ENCODE measurements around the gene CREB3.

CREB3 gene

DNA sequence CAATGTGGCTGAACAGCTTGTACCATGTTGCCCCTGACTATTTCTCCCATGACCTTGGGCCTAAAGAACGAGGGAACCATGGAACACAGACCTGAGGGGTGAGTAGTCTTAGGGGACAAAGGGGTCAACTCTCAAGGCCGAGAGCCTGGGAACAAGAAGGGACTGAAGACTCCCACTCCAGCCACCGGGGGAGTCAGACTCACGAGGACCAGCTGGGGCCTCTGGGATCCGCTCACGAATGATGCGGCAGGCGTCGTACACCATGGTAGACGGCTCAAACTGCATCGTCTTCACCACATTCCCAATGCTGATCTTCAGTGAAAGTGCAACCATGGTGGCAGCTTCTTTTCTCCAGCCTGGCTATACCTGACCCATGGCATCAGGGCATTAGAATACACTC lies 7.1 kb upstream of the CREB3 start:
- Histone ChIP-seq H2AFZ (ENCODE audit: low read length) (no peak overlapping the region), H3K79me2 (ENCODE audit: low read length) (peaks cover 42% of the 10 kb centered on the region), H3K4me1 (ENCODE audit: low read length) (peaks cover 19% of the 10 kb centered on the region), H3K9ac (ENCODE audit: low read length) (no peak overlapping the region), H3K9me2 (replicated peaks; ENCODE audit: insufficient read depth, low read length) (no peaks in the 10 kb centered on the region), H3F3A (ENCODE audit: insufficient read depth, low read length) (no peaks in the 10 kb centered on the region), H4K20me1 (ENCODE audit: insufficient read depth, low read length) (no peaks in the 10 kb centered on the region), H3K9me3 (replicated peaks; ENCODE audit: insufficient read depth, low read length) (no peaks in the 10 kb centered on the region), H3K27me3 (replicated peaks; ENCODE audit: insufficient read depth, low read length) (no peaks in the 10 kb centered on the region), H3K27ac (ENCODE audit: low read length) (no peak overlapping the region), H3K4me2 (ENCODE audit: low read depth, low read length) (no peak overlapping the region), H3K36me3 (replicated peaks; ENCODE audit: insufficient read depth, low read length) (no peaks in the 10 kb centered on the region; the same call in 1 of the 2 replicates), H3K4me3 (ENCODE audit: low read length) (no peak overlapping the region)
- TF ChIP-seq EZH2phosphoT487 (IDR thresholded peaks at IDR 0.05; ENCODE audit: low read length) (no peak), EZH2 (optimal IDR thresholded peaks at IDR 0.05; ENCODE audit: low read depth, low read length) (no peak)
- TF ChIP-seq, protein P1, sequence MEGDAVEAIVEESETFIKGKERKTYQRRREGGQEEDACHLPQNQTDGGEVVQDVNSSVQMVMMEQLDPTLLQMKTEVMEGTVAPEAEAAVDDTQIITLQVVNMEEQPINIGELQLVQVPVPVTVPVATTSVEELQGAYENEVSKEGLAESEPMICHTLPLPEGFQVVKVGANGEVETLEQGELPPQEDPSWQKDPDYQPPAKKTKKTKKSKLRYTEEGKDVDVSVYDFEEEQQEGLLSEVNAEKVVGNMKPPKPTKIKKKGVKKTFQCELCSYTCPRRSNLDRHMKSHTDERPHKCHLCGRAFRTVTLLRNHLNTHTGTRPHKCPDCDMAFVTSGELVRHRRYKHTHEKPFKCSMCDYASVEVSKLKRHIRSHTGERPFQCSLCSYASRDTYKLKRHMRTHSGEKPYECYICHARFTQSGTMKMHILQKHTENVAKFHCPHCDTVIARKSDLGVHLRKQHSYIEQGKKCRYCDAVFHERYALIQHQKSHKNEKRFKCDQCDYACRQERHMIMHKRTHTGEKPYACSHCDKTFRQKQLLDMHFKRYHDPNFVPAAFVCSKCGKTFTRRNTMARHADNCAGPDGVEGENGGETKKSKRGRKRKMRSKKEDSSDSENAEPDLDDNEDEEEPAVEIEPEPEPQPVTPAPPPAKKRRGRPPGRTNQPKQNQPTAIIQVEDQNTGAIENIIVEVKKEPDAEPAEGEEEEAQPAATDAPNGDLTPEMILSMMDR (IDR thresholded peaks at IDR 0.05; ENCODE audit: low read length): no peak
- DNase-seq: no peak

DNA sequence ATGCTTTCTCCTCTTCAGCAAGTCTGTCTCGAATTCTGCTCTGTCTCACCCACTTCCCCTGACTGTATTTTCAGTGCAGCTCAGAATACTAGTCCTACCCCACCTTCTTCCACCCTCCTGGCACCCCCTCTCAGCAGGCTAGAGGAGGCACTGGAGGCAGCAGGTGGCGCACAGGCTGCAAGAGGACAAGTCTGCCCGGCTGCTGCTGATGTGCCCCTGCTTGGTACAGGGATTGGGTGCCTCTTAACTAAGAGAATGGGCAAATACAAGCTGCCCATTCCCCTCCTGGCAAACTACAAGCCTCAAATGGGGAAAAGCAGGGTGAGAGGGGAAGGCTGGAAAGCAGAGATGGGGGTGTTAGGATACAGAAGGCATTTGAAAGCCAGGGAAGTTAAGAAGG lies 5.5 kb upstream of the CREB3 start:
- H3K9ac ChIP-seq (ENCODE audit: low read length): no peak overlapping the region
- TF ChIP-seq EZH2 (optimal IDR thresholded peaks at IDR 0.05; ENCODE audit: low read depth, low read length) (no peak), EZH2phosphoT487 (IDR thresholded peaks at IDR 0.05; ENCODE audit: low read length) (no peak)
- TF ChIP-seq, protein P1 (IDR thresholded peaks at IDR 0.05; ENCODE audit: low read length): no peak
- no peak overlapping the region for H3K27ac ChIP-seq (ENCODE audit: low read length)
- no peaks in the 10 kb centered on the region for H4K20me1 ChIP-seq (ENCODE audit: insufficient read depth, low read length)
- no peak overlapping the region for H3K4me2 ChIP-seq (ENCODE audit: low read depth, low read length)
- H2AFZ ChIP-seq (ENCODE audit: low read length): no peak overlapping the region
- peaks cover 56% of the 10 kb centered on the region for H3K79me2 ChIP-seq (ENCODE audit: low read length)
- no peaks in the 10 kb centered on the region for H3K9me3 ChIP-seq (replicated peaks; ENCODE audit: insufficient read depth, low read length)
- no peaks in the 10 kb centered on the region; the same call in 1 of the 2 replicates for H3K36me3 ChIP-seq (replicated peaks; ENCODE audit: insufficient read depth, low read length)
- H3K9me2 ChIP-seq (replicated peaks; ENCODE audit: insufficient read depth, low read length): no peaks in the 10 kb centered on the region
- no peak overlapping the region for H3K4me3 ChIP-seq (ENCODE audit: low read length)
- H3K27me3 ChIP-seq (replicated peaks; ENCODE audit: insufficient read depth, low read length): no peaks in the 10 kb centered on the region
- DNase-seq: no peak
- peaks cover 10% of the 10 kb centered on the region; the same call in 1 of the 2 replicates for H3F3A ChIP-seq (ENCODE audit: insufficient read depth, low read length)
- peaks cover 28% of the 10 kb centered on the region for H3K4me1 ChIP-seq (ENCODE audit: low read length)

DNA sequence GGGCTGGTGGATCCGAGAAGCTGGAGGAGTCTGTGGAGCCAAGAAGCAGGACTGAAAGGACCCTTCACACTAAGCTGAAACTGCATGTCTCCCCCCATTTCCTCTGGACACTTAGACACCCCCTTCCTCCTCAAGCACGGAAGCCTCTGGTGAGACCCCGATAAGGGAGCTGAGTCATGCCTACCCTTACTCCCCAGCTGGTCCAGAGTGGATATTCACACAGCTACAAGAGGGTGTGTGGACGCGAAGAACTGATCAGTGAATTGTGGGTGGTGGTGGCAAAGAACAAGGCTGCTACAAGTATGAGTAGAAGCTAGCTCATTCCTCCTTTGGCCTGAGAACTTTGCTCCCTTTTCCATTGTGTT lies 4.8 kb upstream of the CREB3 start:
- H3K9me2 ChIP-seq (replicated peaks; ENCODE audit: insufficient read depth, low read length): no peaks in the 10 kb centered on the region
- peaks cover 15% of the 10 kb centered on the region; the same call in 1 of the 2 replicates for H3F3A ChIP-seq (ENCODE audit: insufficient read depth, low read length)
- H3K27me3 ChIP-seq (replicated peaks; ENCODE audit: insufficient read depth, low read length): no peaks in the 10 kb centered on the region
- H4K20me1 ChIP-seq (ENCODE audit: insufficient read depth, low read length): no peaks in the 10 kb centered on the region
- TF ChIP-seq, protein P1 (IDR thresholded peaks at IDR 0.05; ENCODE audit: low read length): no peak
- TF ChIP-seq EZH2phosphoT487 (IDR thresholded peaks at IDR 0.05; ENCODE audit: low read length) (no peak), EZH2 (optimal IDR thresholded peaks at IDR 0.05; ENCODE audit: low read depth, low read length) (no peak)
- no peak overlapping the region for H3K4me3 ChIP-seq (ENCODE audit: low read length)
- H3K79me2 ChIP-seq (ENCODE audit: low read length): peaks cover 56% of the 10 kb centered on the region
- peaks cover 28% of the 10 kb centered on the region for H3K4me1 ChIP-seq (ENCODE audit: low read length)
- H3K4me2 ChIP-seq (ENCODE audit: low read depth, low read length): peak overlapping the region; percentile 64; the same call in 1 of the 2 replicates
- no peak overlapping the region for H3K9ac ChIP-seq (ENCODE audit: low read length)
- DNase-seq: no peak
- no peak overlapping the region for H3K27ac ChIP-seq (ENCODE audit: low read length)
- no peaks in the 10 kb centered on the region; the same call in 1 of the 2 replicates for H3K36me3 ChIP-seq (replicated peaks; ENCODE audit: insufficient read depth, low read length)
- H2AFZ ChIP-seq (ENCODE audit: low read length): no peak overlapping the region
- H3K9me3 ChIP-seq (replicated peaks; ENCODE audit: insufficient read depth, low read length): no peaks in the 10 kb centered on the region
